Gastrocnemius medialis (tissue), 4 donors: ENCODE data around the gene PDE6A.

ENCODE experiments used
- POLR2A ChIP-seq, 2 donors: fragments of 450-650 bp; IDR thresholded peaks; one replicate each; pipeline ENCODE4 v1.6.1; 2017; ENCODE audit warnings: antibody characterized with exemption in 2 of 2, mild to moderate bottlenecking in 2 of 2, moderate library complexity in 2 of 2
- TF ChIP-seq, protein P1 (sequence below), 5 experiments: fragments of 450-650 bp in 3 of 5; fragments of 200-600 bp in 2 of 5; sonication (generic) in 2 of 5; IDR thresholded peaks in 4 of 5; conservative IDR thresholded peaks in 1 of 5; 1 replicate in 4 of 5; 2 replicates in 1 of 5; pipeline ENCODE4 v1.5.1; 2016 to 2019; ENCODE audit warnings: antibody characterized with exemption in 5 of 5, mild to moderate bottlenecking in 3 of 5, moderate library complexity in 3 of 5

DNA sequence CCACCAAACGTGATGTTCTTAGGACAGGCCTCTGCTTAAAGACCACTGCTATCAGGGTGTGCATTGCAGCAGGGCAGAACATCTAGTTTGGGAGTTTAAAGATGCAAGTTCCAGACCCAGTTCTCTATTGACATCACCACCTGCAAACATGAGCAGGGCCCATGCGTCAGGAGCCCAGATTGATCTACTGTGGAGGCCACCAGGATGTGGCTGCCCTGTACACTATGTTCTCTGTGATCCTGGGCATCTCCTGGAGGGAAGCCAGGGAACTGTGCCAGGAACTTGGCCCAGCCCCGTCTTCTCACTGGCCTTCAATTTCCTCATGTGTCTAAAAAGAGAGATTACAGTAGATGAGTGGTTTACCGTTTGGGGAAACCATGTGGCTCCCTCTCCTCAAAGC is 87.1 kb downstream of the PDE6A start:
- TF ChIP-seq, protein P1, sequence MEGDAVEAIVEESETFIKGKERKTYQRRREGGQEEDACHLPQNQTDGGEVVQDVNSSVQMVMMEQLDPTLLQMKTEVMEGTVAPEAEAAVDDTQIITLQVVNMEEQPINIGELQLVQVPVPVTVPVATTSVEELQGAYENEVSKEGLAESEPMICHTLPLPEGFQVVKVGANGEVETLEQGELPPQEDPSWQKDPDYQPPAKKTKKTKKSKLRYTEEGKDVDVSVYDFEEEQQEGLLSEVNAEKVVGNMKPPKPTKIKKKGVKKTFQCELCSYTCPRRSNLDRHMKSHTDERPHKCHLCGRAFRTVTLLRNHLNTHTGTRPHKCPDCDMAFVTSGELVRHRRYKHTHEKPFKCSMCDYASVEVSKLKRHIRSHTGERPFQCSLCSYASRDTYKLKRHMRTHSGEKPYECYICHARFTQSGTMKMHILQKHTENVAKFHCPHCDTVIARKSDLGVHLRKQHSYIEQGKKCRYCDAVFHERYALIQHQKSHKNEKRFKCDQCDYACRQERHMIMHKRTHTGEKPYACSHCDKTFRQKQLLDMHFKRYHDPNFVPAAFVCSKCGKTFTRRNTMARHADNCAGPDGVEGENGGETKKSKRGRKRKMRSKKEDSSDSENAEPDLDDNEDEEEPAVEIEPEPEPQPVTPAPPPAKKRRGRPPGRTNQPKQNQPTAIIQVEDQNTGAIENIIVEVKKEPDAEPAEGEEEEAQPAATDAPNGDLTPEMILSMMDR (IDR thresholded peaks at IDR 0.05 in 4 of 5, conservative IDR thresholded peaks at IDR 0.05 in 1 of 5), result no peak
- TF ChIP-seq POLR2A (IDR thresholded peaks at IDR 0.05), result peak; percentile 48 to 67
